ENCODE results near the gene IDUA. TPM values are rescaled to one million over a fixed set of nuclear protein-coding genes. Genes with fewer than 3 reads are reported as not detected.

IDUA gene
- total and polyA plus RNA-seq, 2 of the 4 experiments (the other 2 are of a cell fraction) = 0.72 to 12.5 TPM

- TF ChIP-seq CHD1 (IDR thresholded peaks at IDR 0.05; ENCODE audit: low read depth, low read length) = no peak
- TF ChIP-seq RCOR1 (IDR thresholded peaks at IDR 0.05; ENCODE audit: insufficient replicate concordance, low read length) = no peak
These were observed 16.6 kb upstream of the IDUA start (continued) for GRCh38 chr4:970046-970745.

- ATAC-seq (ENCODE audit: low read depth) (no peak), DNase-seq (no peak)
- no peak overlapping the region for H2AFZ ChIP-seq (replicated peaks; ENCODE audit: low read length, poor library complexity)
- H2BK20ac ChIP-seq (ENCODE audit: low read depth, low read length) = no peak overlapping the region
- H3K4me1 ChIP-seq (ENCODE audit: control insufficient read depth, insufficient read depth, low read length) = peaks cover 4% of the 10 kb centered on the region; the same call in 1 of the 2 replicates
- H3K9ac ChIP-seq (ENCODE audit: low read depth, low read length) = no peak overlapping the region
- BruUV-seq (replicated peaks) = no TSS peak
- no peak overlapping the region for H2AK5ac ChIP-seq (ENCODE audit: low read depth, low read length)
- intact Hi-C loops (cut with micrococcal nuclease) (no loop called here), in situ Hi-C loops (cut with MboI; ENCODE audit: low sequenced_read_pairs) (no loop called here), dilution Hi-C loops (cut with HindIII; ENCODE audit: low sequenced_read_pairs, unreplicated experiment) (no loop called here)
- TF ChIP-seq USF2 (IDR thresholded peaks at IDR 0.05; ENCODE audit: low read depth, low read length) = no peak
- no peak for TF ChIP-seq RAD21 (IDR thresholded peaks at IDR 0.05; ENCODE audit: low read length)
- TF ChIP-seq SMC3 (IDR thresholded peaks at IDR 0.05; ENCODE audit: low read depth, low read length) = no peak
- no peak for TF ChIP-seq MXI1 (IDR thresholded peaks at IDR 0.05; ENCODE audit: borderline replicate concordance, low read depth, low read length)
- no peak for TF ChIP-seq NFE2L2 (IDR thresholded peaks at IDR 0.05; ENCODE audit: low read depth, low read length)
- no peak for TF ChIP-seq CEBPB (IDR thresholded peaks at IDR 0.05; ENCODE audit: low read depth, low read length)
- no peak for TF ChIP-seq CTCF (conservative IDR thresholded peaks at IDR 0.05; ENCODE audit: low read depth, low read length)
- no peak for TF ChIP-seq MAFK (IDR thresholded peaks at IDR 0.05; ENCODE audit: low read depth, low read length)
- H4K91ac ChIP-seq (ENCODE audit: insufficient read depth, low read depth, low read length) = no peak overlapping the region
- H2BK15ac ChIP-seq (ENCODE audit: low read depth, low read length) = no peak overlapping the region
- H3K36me3 ChIP-seq (ENCODE audit: control insufficient read depth, insufficient read depth, low read length) = peaks cover 11% of the 10 kb centered on the region; the same call in 1 of the 2 replicates
- H3K4me3 ChIP-seq (ENCODE audit: insufficient read depth, low read depth, low read length) = no peak overlapping the region
- no peak overlapping the region for H3K14ac ChIP-seq (replicated peaks; ENCODE audit: low read depth, low read length)
- H3K4me2 ChIP-seq (ENCODE audit: low read depth, low read length) = no peak overlapping the region
- H3K23ac ChIP-seq (ENCODE audit: low read depth, low read length) = no peak overlapping the region; the same call in 1 of the 2 replicates
- H3K9me3 ChIP-seq (ENCODE audit: control insufficient read depth, insufficient read depth, low read length) = no peaks in the 10 kb centered on the region
- ChIA-PET CTCF (no interaction called here), POLR2A (ENCODE audit: unreplicated experiment) (no interaction called here)
- no peak overlapping the region for H2BK120ac ChIP-seq (ENCODE audit: low read depth, low read length)
- H4K8ac ChIP-seq (ENCODE audit: low read depth in 2 of 2, low read length in 2 of 2) = no peak overlapping the region
- no peak overlapping the region for H3K27ac ChIP-seq (ENCODE audit: insufficient read depth, low read length)
- no peaks in the 10 kb centered on the region for H3K27me3 ChIP-seq (ENCODE audit: control insufficient read depth, insufficient read depth, low read length)
- no peak overlapping the region for H3K4ac ChIP-seq (ENCODE audit: low read depth, low read length)
- no peak overlapping the region for H2BK5ac ChIP-seq (ENCODE audit: low read depth, low read length, poor library complexity, severe bottlenecking)
- 67% methylated on average over 9 of the region's 17 CpGs; no CpG with 5 or more reads in 1 of the 2 experiments for WGBS, 2 experiments (ENCODE audit: extremely low coverage in 2 of 2, insufficient read length in 1 of 2)
- peaks cover 13 to 24% of the 10 kb centered on the region in 2 experiments; a peak in 3 of 4 replicates for H3K79me1 ChIP-seq (ENCODE audit: low read depth in 1 of 2, low read length in 2 of 2)
- no peak overlapping the region for H4K5ac ChIP-seq (ENCODE audit: low read depth, low read length)
- H4K20me1 ChIP-seq (ENCODE audit: insufficient read depth, low read length) = peaks cover 32% of the 10 kb centered on the region
- no peak overlapping the region for H2AK9ac ChIP-seq (replicated peaks; ENCODE audit: low read depth, low read length, poor library complexity)
- H3K18ac ChIP-seq (ENCODE audit: low read depth, low read length) = no peak overlapping the region
- H3K56ac ChIP-seq (ENCODE audit: extremely low read depth, insufficient read depth, low read length) = no peak overlapping the region
- no peaks in the 10 kb centered on the region; the same call in 1 of the 2 replicates for H3K9me1 ChIP-seq (ENCODE audit: insufficient read depth, low read length)
These were observed 15.9 kb upstream of the IDUA start for GRCh38 chr4:970854-971520.
